Activated CD8-positive, alpha-beta T cell treated with anti-CD3 and anti-CD28 coated beads for 36 hours (primary cell): ENCODE results near the gene PRKCZ. TPM values are rescaled to one million over a fixed set of nuclear protein-coding genes. Genes with fewer than 3 reads are reported as not detected.

Source experiments
- ATAC-seq: fragments of 200-7000 bp; cut with Tn5 transposase; one replicate; pipeline ENCODE4 v1.10.0; 2021; ENCODE audit warnings: mild to moderate bottlenecking, moderate library complexity
- CTCF ChIA-PET: fragments of 350-600 bp; sonication (Branson Sonifier 250); formaldehyde crosslinking; loops from one replicate; lab custom pipeline; 2021; ENCODE audit warnings: antibody characterized with exemption; lab: Charles Lee
- POLR2A ChIA-PET: fragments of 350-600 bp; sonication (Branson Sonifier 250); formaldehyde crosslinking; loops from one replicate; lab custom pipeline; 2021; ENCODE audit warnings: antibody characterized with exemption; lab: Charles Lee
- DNase-seq: peaks from one replicate; pipeline ENCODE4 v3.0.0-alpha.2; 2020
- H3K27ac Mint-ChIP-seq: one replicate; pipeline ENCODE4 v1.8.0; 2021; ENCODE audit warnings: mild to moderate bottlenecking, mixed read lengths
- H3K27me3 Mint-ChIP-seq: one replicate; pipeline ENCODE4 v1.8.0; 2021; ENCODE audit warnings: mixed read lengths
- H3K36me3 Mint-ChIP-seq: one replicate; pipeline ENCODE4 v1.8.0; 2021; ENCODE audit warnings: low read depth, mixed read lengths
- H3K4me1 Mint-ChIP-seq: one replicate; pipeline ENCODE4 v1.8.0; 2021; ENCODE audit warnings: low read depth, mixed read lengths
- H3K4me3 Mint-ChIP-seq: one replicate; pipeline ENCODE4 v1.8.0; 2021; ENCODE audit warnings: mild to moderate bottlenecking, moderate library complexity, mixed read lengths
- H3K9me3 Mint-ChIP-seq: one replicate; pipeline ENCODE4 v1.8.0; 2021; ENCODE audit warnings: mixed read lengths
- CTCF ChIP-seq: fragments of 200-600 bp; IDR thresholded peaks from one replicate; pipeline ENCODE4 v1.8.0; 2022; ENCODE audit warnings: antibody characterized with exemption, mild to moderate bottlenecking
- intact Hi-C: fragments of 100-400 bp; cut with micrococcal nuclease; formaldehyde crosslinking; loops from one replicate; pipeline ENCODE4 v1.10.0; 2022
- total RNA-seq, 2 experiments: library from RNA; stranded (reverse); gene quantifications; one replicate each; pipeline ENCODE4 v1.2.3, GENCODE V29; 2021

The PRKCZ gene
- total RNA-seq, 2 experiments from 2014 or later: 15.4 to 15.7 TPM

GRCh38 chr1:2189459-2190425, 139.5 kb downstream of the PRKCZ start:
- TF ChIP-seq CTCF: no peak
- POLR2A ChIA-PET: interaction anchor here (0.6 to 1.8 kb wide), 7 partner anchors 13 to 202 kb away, joined by 3 to 6 read pairs (median 3); partner anchors contain the start of genes MORN1 and RER1
- Mint-ChIP-seq H3K4me1 (peaks cover 20% of the 10 kb centered on the region), H3K27ac (peak overlapping the region; percentile 93), H3K36me3 (peaks cover 3% of the 10 kb centered on the region), H3K27me3 (no peaks in the 10 kb centered on the region), H3K9me3 (no peaks in the 10 kb centered on the region), H3K4me3 (peak overlapping the region; percentile 82)
- peak; percentile 94 for DNase-seq
- intact Hi-C loops: loop anchor here (5.0 kb wide), 1 partner anchor 388 kb away; no protein-coding TSS in a partner anchor
- ATAC-seq: peak; percentile 97
- CTCF ChIA-PET: interaction anchor here (1.6 to 12.9 kb wide), 2 partner anchors 15 to 190 kb away, joined by 9 to 239 read pairs; no protein-coding TSS in a partner anchor

GRCh38 chr1:2190491-2190976, 140.3 kb downstream of the PRKCZ start:
- DNase-seq: no peak
- TF ChIP-seq CTCF: no peak
- Mint-ChIP-seq H3K4me1 (peaks cover 20% of the 10 kb centered on the region), H3K27ac (no peak overlapping the region), H3K9me3 (no peaks in the 10 kb centered on the region), H3K4me3 (peak overlapping the region; percentile 51), H3K27me3 (no peaks in the 10 kb centered on the region), H3K36me3 (peaks cover 3% of the 10 kb centered on the region)
- ChIA-PET CTCF (interaction anchor here (1.6 to 12.9 kb wide), 3 partner anchors 16 to 190 kb away, joined by 9 to 239 read pairs (median 11); no protein-coding TSS in a partner anchor), POLR2A (interaction anchor here (0.9 to 1.8 kb wide), 3 partner anchors 9 to 200 kb away, joined by 3 to 6 read pairs (median 4); partner anchors contain the start of gene MORN1)
- intact Hi-C loops: loop anchor here (5.0 kb wide), 1 partner anchor 387 kb away; no protein-coding TSS in a partner anchor
- ATAC-seq: no peak

- intact Hi-C loops: loop anchor here (5.0 kb wide), 1 partner anchor 385 kb away; no protein-coding TSS in a partner anchor
- POLR2A ChIA-PET: interaction anchor here (0.8 to 0.9 kb wide), 2 partner anchors 10 to 123 kb away, joined by 3 to 4 read pairs; no protein-coding TSS in a partner anchor
- peaks cover 20% of the 10 kb centered on the region for H3K4me1 Mint-ChIP-seq
- no peak for DNase-seq
- TF ChIP-seq CTCF: no peak
- CTCF ChIA-PET: interaction anchor here (1.9 to 12.9 kb wide), 3 partner anchors 18 to 188 kb away, joined by 4 to 239 read pairs (median 11); no protein-coding TSS in a partner anchor
- H3K27ac Mint-ChIP-seq: peak overlapping the region; percentile 59
- H3K36me3 Mint-ChIP-seq: peaks cover 3% of the 10 kb centered on the region
- H3K4me3 Mint-ChIP-seq: peak overlapping the region; percentile 45
- H3K27me3 Mint-ChIP-seq: no peaks in the 10 kb centered on the region
- no peak for ATAC-seq
- no peaks in the 10 kb centered on the region for H3K9me3 Mint-ChIP-seq
Observed at GRCh38 chr1:2192031-2192995, 142.1 kb downstream of the PRKCZ start.

GRCh38 chr1:2193514-2194281, 143.5 kb downstream of the PRKCZ start:
- DNase-seq (no peak), ATAC-seq (no peak)
- CTCF ChIA-PET: interaction anchor here (1.5 to 12.9 kb wide), 3 partner anchors 54 to 186 kb away, joined by 3 to 239 read pairs (median 4); no protein-coding TSS in a partner anchor
- no peaks in the 10 kb centered on the region for H3K27me3 Mint-ChIP-seq
- no peaks in the 10 kb centered on the region for H3K9me3 Mint-ChIP-seq
- intact Hi-C loops: loop anchor here (5.0 kb wide), 1 partner anchor 384 kb away; no protein-coding TSS in a partner anchor
- POLR2A ChIA-PET: interaction anchor here (0.7 to 3.8 kb wide), 5 partner anchors 9 to 188 kb away, joined by 3 to 19 read pairs (median 4); partner anchors contain the start of gene SKI
- TF ChIP-seq CTCF: no peak
- peaks cover 29% of the 10 kb centered on the region for H3K4me1 Mint-ChIP-seq
- H3K4me3 Mint-ChIP-seq: peak overlapping the region; percentile 74
- H3K27ac Mint-ChIP-seq: peak overlapping the region; percentile 79
- peaks cover 3% of the 10 kb centered on the region for H3K36me3 Mint-ChIP-seq
